ENCODE measurements around the gene COX4I2. TPM values are rescaled to one million over a fixed set of nuclear protein-coding genes. Genes with fewer than 3 reads are reported as not detected.

COX4I2 gene
- total and polyA plus RNA-seq, 2 of the 8 experiments (the other 6 are each of a cell fraction or from before 2014, with no cell fraction given), result 0.26 TPM; not detected in 1

- no peak overlapping the region for H2BK20ac ChIP-seq (ENCODE audit: low read length)
- 91% methylated on average over 9 of the region's 11 CpGs; no CpG with 5 or more reads in 1 of the 2 experiments for WGBS, 2 experiments (ENCODE audit: extremely low coverage in 1 of 2, insufficient coverage in 1 of 2, insufficient read length in 1 of 2, insufficient replicate concordance in 2 of 2, low coverage in 1 of 2, low lambda C conversion rate in 2 of 2, missing lambda C conversion rate in 1 of 2)
- no peak overlapping the region for H3K18ac ChIP-seq (ENCODE audit: extremely low read depth, low read length)
- H4K91ac ChIP-seq (replicated peaks; ENCODE audit: insufficient read length, low read length), result no peak overlapping the region
- H3K9ac ChIP-seq (replicated peaks in 1 of 4; ENCODE audit: extremely low read depth in 1 of 4, low read depth in 3 of 4, low read length in 3 of 4), result no peak overlapping the region
- peaks cover 0 to 3% of the 10 kb centered on the region in 2 experiments for H4K20me1 ChIP-seq (replicated peaks in 1 of 2; ENCODE audit: control insufficient read depth in 1 of 2, insufficient read depth in 2 of 2, low read length in 2 of 2)
- no peak overlapping the region for H4K8ac ChIP-seq (ENCODE audit: extremely low read depth, insufficient read depth, low read length)
- no peaks in the 10 kb centered on the region for H3K9me3 ChIP-seq (ENCODE audit: insufficient read depth in 2 of 2, low read depth in 1 of 2, low read length in 1 of 2)
- DNase-seq (ENCODE audit: low read depth in 1 of 2, low spot score in 2 of 2), result no peak
- H3K79me1 ChIP-seq (ENCODE audit: low read depth, low read length), result no peaks in the 10 kb centered on the region
- H3K14ac ChIP-seq (ENCODE audit: insufficient read length), result no peak overlapping the region
- ChIA-PET POLR2A (ENCODE audit: partially characterized antibody) (interaction anchor here (1.0 to 7.2 kb wide), 8 partner anchors 10 to 143 kb away, joined by 3 to 108 read pairs (median 4); partner anchors contain the start of gene BCL2L1), CTCF (ENCODE audit: partially characterized antibody) (interaction anchor here (0.9 to 5.8 kb wide), 13 partner anchors 9 to 170 kb away, joined by 3 to 52 read pairs (median 5); partner anchors contain the start of gene BCL2L1)
- no peak overlapping the region for H2BK120ac ChIP-seq (replicated peaks; ENCODE audit: low read depth, low read length)
- no peak overlapping the region for H3K4me2 ChIP-seq (ENCODE audit: insufficient read depth in 1 of 2, low read depth in 2 of 2, low read length in 2 of 2)
- H3K23ac ChIP-seq (ENCODE audit: insufficient read length), result no peak overlapping the region
- no peaks in the 10 kb centered on the region for H3K27me3 ChIP-seq (replicated peaks in 1 of 4; ENCODE audit: control insufficient read depth in 3 of 4, extremely low read depth in 1 of 4, insufficient read depth in 3 of 4, low read length in 3 of 4)
- H3K4me3 ChIP-seq (ENCODE audit: extremely low read depth in 1 of 4, insufficient read depth in 2 of 4, low read depth in 3 of 4, low read length in 4 of 4), result no peak overlapping the region
- FAIRE-seq, result no peak
- no peak overlapping the region for H2BK12ac ChIP-seq (ENCODE audit: low read depth, low read length)
- peaks cover 0 to 7% (median 5%) of the 10 kb centered on the region in 4 experiments; a peak in 5 of 7 replicates for H3K4me1 ChIP-seq (replicated peaks in 1 of 4; ENCODE audit: control insufficient read depth in 3 of 4, insufficient read depth in 4 of 4, low read length in 3 of 4)
- H3K4ac ChIP-seq (replicated peaks; ENCODE audit: insufficient read length, low read depth, low read length), result no peak overlapping the region
- peaks cover 0 to 13% (median 6%) of the 10 kb centered on the region in 4 experiments; a peak in 4 of 8 replicates for H3K36me3 ChIP-seq (ENCODE audit: control insufficient read depth in 2 of 4, insufficient read depth in 4 of 4, low read length in 3 of 4)
- no peak overlapping the region for H2AK5ac ChIP-seq (ENCODE audit: low read depth, low read length)
- H3K23me2 ChIP-seq (ENCODE audit: low read depth, low read length), result peaks cover 5% of the 10 kb centered on the region; the same call in 1 of the 2 replicates
- H3K27ac ChIP-seq (ENCODE audit: low read depth, low read length), result no peak overlapping the region
- H2AFZ ChIP-seq (ENCODE audit: low read length), result no peak overlapping the region
- H4K5ac ChIP-seq (ENCODE audit: insufficient read length, low read depth, low read length), result no peak overlapping the region
- no peak overlapping the region for H2BK5ac ChIP-seq (ENCODE audit: low read depth, low read length)
- H2BK15ac ChIP-seq (ENCODE audit: low read length), result no peak overlapping the region
- H3K56ac ChIP-seq (replicated peaks; ENCODE audit: insufficient read length, low read depth, low read length), result no peak overlapping the region
- H3K79me2 ChIP-seq (ENCODE audit: control insufficient read depth in 1 of 2, insufficient read depth in 2 of 2, low read length in 2 of 2), result no peaks in the 10 kb centered on the region
- TF ChIP-seq TCF12 (IDR thresholded peaks at IDR 0.05; ENCODE audit: low read depth, low read length) (no peak), YY1 (IDR thresholded peaks at IDR 0.05; ENCODE audit: low read depth, low read length) (no peak), RNF2 (IDR thresholded peaks at IDR 0.05; ENCODE audit: borderline replicate concordance, low read depth, low read length, missing control alignments, poor library complexity, severe bottlenecking) (no peak), SIN3A (conservative IDR thresholded peaks at IDR 0.05 in 1 of 2, IDR thresholded peaks at IDR 0.05 in 1 of 2; ENCODE audit: low read depth in 1 of 2, low read length in 2 of 2) (no peak), CBX8 (IDR thresholded peaks at IDR 0.05; ENCODE audit: borderline replicate concordance, low read depth, low read length) (no peak), NANOG (IDR thresholded peaks at IDR 0.05; ENCODE audit: insufficient read depth, low read depth, low read length, poor library complexity, severe bottlenecking) (no peak), SRF (IDR thresholded peaks at IDR 0.05; ENCODE audit: low read depth, low read length) (no peak)
- TF ChIP-seq, protein P1, sequence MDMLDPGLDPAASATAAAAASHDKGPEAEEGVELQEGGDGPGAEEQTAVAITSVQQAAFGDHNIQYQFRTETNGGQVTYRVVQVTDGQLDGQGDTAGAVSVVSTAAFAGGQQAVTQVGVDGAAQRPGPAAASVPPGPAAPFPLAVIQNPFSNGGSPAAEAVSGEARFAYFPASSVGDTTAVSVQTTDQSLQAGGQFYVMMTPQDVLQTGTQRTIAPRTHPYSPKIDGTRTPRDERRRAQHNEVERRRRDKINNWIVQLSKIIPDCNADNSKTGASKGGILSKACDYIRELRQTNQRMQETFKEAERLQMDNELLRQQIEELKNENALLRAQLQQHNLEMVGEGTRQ (IDR thresholded peaks at IDR 0.05; ENCODE audit: low read length), result no peak
- TF ChIP-seq, protein P2, sequence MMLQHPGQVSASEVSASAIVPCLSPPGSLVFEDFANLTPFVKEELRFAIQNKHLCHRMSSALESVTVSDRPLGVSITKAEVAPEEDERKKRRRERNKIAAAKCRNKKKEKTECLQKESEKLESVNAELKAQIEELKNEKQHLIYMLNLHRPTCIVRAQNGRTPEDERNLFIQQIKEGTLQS (IDR thresholded peaks at IDR 0.05; ENCODE audit: insufficient read depth, low read depth, low read length), result no peak
These were observed 26.4 kb downstream of the COX4I2 start for GRCh38 chr20:31663838-31664695.

Data from H1 (cell line).